Karpas-422 (cell line): ENCODE measurements around the gene MAPKAPK2. TPM values are rescaled to one million over a fixed set of nuclear protein-coding genes. Genes with fewer than 3 reads are reported as not detected.

Experiments used
- DNase-seq: peaks from one replicate; pipeline ENCODE4 v3.0.0-alpha.2; 2015
- H2AFZ ChIP-seq: fragments of 200-600 bp; sonication (generic); 2 replicates; pipeline ENCODE4 v1.6.1; 2014; ENCODE audit warnings: antibody characterized with exemption, low read length, mixed read lengths
- H3K27ac ChIP-seq: fragments of 200-600 bp; sonication (generic); 2 replicates; pipeline ENCODE4 v1.5.1; 2014; ENCODE audit warnings: mild to moderate bottlenecking, low read length, moderate library complexity
- H3K27me3 ChIP-seq: fragments of 200-600 bp; sonication (generic); 2 replicates; pipeline ENCODE4 v1.6.1; 2014; ENCODE audit warnings: low read length, mixed read lengths
- H3K36me3 ChIP-seq: fragments of 200-600 bp; sonication (generic); 2 replicates; pipeline ENCODE4 v1.6.1; 2014; ENCODE audit warnings: low read length, mixed read lengths; ENCODE audit not compliant: insufficient read depth
- H3K4me1 ChIP-seq: fragments of 200-600 bp; sonication (generic); 2 replicates; pipeline ENCODE4 v1.6.1; 2014; ENCODE audit warnings: mild to moderate bottlenecking, low read length, mixed read lengths
- H3K4me2 ChIP-seq: fragments of 200-600 bp; sonication (generic); 2 replicates; pipeline ENCODE4 v1.6.1; 2014; ENCODE audit warnings: low read length, low read depth, mild to moderate bottlenecking; ENCODE audit not compliant: poor library complexity, severe bottlenecking
- H3K4me3 ChIP-seq: fragments of 200-600 bp; sonication (generic); 2 replicates; pipeline ENCODE4 v1.5.1; 2014; ENCODE audit warnings: mild to moderate bottlenecking, antibody characterized with exemption, low read length, mixed read lengths
- H3K79me2 ChIP-seq: fragments of 200-600 bp; sonication (generic); 2 replicates; pipeline ENCODE4 v1.6.1; 2014; ENCODE audit warnings: mild to moderate bottlenecking, low read length, mixed read lengths
- H3K9ac ChIP-seq: fragments of 200-600 bp; sonication (generic); 2 replicates; pipeline ENCODE4 v1.6.0; 2014; ENCODE audit warnings: low read length
- H3K9me2 ChIP-seq: fragments of 200-600 bp; sonication (generic), shearing (Covaris generic); replicated peaks from 2 replicates; pipeline ENCODE4 v1.6.0; 2014; ENCODE audit warnings: mild to moderate bottlenecking, low read length, moderate library complexity; ENCODE audit not compliant: insufficient read depth
- H3K9me3 ChIP-seq: fragments of 300-700, 200-600 bp; sonication (generic); 2 replicates; pipeline ENCODE4 v1.6.1; 2014; ENCODE audit warnings: low read length, mixed read lengths
- H4K20me1 ChIP-seq: fragments of 200-600 bp; sonication (generic); 2 replicates; pipeline ENCODE4 v1.6.1; 2014; ENCODE audit warnings: mild to moderate bottlenecking, antibody characterized with exemption, low read length, low read depth; ENCODE audit not compliant: insufficient read depth
- small RNA-seq: library from RNA; depleted of rRNA; stranded (forward); fragments of <200 nt; gene quantifications from one replicate; pipeline ENCODE3, GENCODE V24; 2014
- total RNA-seq: library from RNA; depleted of rRNA; stranded (reverse); fragments of >200 nt; shearing (Covaris generic); gene quantifications from 2 replicates; pipeline ENCODE4 v1.2.3, GENCODE V29; 2014; ENCODE audit warnings: low replicate concordance; rRNA removed

MAPKAPK2 gene
- total RNA-seq, 1 experiment from 2014 or later: 19.8 TPM

- Histone ChIP-seq H3K27me3 (no peaks in the 10 kb centered on the region), H3K79me2 (no peaks in the 10 kb centered on the region), H3K27ac (no peak overlapping the region), H3K9ac (no peak overlapping the region), H3K4me2 (no peak overlapping the region), H2AFZ (no peak overlapping the region), H3K4me1 (peaks cover 6% of the 10 kb centered on the region), H3K4me3 (no peak overlapping the region), H3K36me3 (no peaks in the 10 kb centered on the region), H4K20me1 (no peaks in the 10 kb centered on the region), H3K9me2 (no peaks in the 10 kb centered on the region), H3K9me3 (no peaks in the 10 kb centered on the region)
- no peak for DNase-seq
Measured at GRCh38 chr1:206783506-206783905, 98.8 kb downstream of the MAPKAPK2 start.

Small RNA genes lying within 50 kb of the gene (small RNA-seq; reads per million reads assigned to genes)
- gene RF00019: not detected

Other genes starting within 250 kb of the MAPKAPK2 start
- 36.0 and 45.4 TPM in 2 replicates for gene IKBKE, start 214.4 kb upstream of the MAPKAPK2 start, total RNA-seq
- 27.2 and 29.5 TPM in 2 replicates for gene RASSF5, start 177.4 kb upstream of the MAPKAPK2 start, total RNA-seq
- gene EIF2D, start 72.4 kb upstream of the MAPKAPK2 start, total RNA-seq: 51.8 and 106 TPM in 2 replicates
- gene DYRK3, start 49.4 kb upstream of the MAPKAPK2 start, total RNA-seq: 0.93 and 2.4 TPM in 2 replicates
- gene IL19, start 85.9 kb downstream of the MAPKAPK2 start, total RNA-seq: not detected in 2 replicates
- gene IL10, start 87.6 kb downstream of the MAPKAPK2 start, total RNA-seq: not detected in 2 replicates
- gene IL20, start 180.7 kb downstream of the MAPKAPK2 start, total RNA-seq: not detected in 2 replicates
- gene IL24, start 212.5 kb downstream of the MAPKAPK2 start, total RNA-seq: not detected in 2 replicates
- gene FCMR, start 237.0 kb downstream of the MAPKAPK2 start, total RNA-seq: not detected in 2 replicates